Stimulated activated CD4-positive, alpha-beta T cell treated with anti-CD3 and anti-CD28 coated beads, TNF-alpha, amount 100 ng/mL, for 4 hours (primary cell): ENCODE results near the gene PTPRN2.
"Not testable (repeated sequence)": the region's sequence is repeated elsewhere in the genome, so short reads cannot be mapped to it uniquely, and the experiment has no call there.

Source experiments
- DNase-seq, 3 experiments: peaks; one replicate each; pipeline ENCODE4 v3.0.0-alpha.2; 2020; ENCODE audit warnings: low read depth in 3 of 3

PTPRN2 gene

DNA sequence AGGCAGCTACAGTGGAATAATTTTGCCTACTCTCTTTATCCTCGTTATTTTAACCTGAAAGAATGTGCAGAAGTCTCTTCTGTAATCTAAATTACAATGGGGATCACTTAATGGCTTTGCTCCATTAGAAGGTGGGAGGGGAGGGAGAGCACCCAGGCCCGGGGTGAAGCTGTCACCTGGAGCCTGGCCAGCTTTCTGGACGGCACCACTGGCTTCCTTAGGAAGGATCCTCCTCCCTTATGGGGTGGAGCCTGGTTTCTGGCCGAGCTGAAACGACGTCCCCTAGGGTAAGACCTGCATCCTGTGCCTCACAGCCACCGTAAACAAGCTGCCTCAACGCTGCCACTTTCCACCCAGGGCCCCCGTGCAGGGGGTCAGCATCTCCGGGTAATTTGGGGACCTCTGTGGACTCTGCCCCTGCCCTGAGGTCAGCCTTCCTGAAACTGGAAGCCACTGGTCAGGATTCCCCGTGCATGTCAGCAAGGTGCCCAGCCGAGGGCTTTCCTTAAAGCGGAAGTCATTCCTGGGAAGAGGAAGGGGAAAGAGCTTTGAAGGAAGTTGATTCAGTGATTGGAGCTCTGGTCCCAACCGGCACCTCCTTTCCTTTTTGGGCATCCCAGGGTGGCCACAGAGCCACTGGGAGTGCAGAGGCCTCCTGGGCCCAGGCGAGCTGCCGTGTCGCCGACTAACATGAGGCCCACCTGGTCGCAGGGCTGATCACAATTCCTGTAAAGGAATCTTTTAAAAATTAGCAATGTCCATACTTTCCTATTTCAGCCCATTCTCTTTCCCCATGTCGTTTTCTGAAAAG is 681.8 kb downstream of the PTPRN2 start:
- no peak for DNase-seq

DNA sequence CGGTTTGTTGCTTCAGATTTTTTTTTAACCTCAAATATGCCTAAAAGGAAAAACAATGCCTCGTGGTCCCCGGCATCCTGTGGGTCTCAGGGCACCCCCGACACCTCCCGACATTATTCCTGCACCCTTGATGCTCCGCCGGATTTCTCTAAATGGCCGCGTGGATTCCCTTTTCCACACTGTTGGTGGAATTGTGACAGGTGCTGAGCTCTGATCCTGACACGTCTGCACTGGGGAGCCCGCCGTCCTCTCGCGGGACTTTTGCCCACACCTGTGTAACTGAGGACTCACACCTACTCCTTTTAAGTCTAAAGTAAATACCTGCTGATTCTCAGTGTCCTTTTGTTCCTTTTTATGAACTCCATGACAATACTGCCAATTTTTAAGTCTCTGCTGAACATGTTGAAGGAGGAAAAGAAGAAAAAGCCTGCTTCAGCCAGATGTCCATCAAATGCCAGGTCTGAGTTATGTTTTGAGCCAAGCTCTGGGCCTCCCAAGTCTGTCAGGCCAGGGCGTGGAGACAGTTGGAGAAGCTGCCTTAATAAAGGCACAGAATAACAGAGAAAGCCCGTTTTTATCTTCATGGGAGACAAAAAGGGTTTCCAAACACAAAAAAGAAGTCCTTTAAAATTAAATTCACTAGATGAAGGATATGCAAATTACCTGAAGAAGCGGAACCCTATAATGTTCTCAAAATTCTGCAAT is 682.6 kb downstream of the PTPRN2 start:
- no peak for DNase-seq

DNA sequence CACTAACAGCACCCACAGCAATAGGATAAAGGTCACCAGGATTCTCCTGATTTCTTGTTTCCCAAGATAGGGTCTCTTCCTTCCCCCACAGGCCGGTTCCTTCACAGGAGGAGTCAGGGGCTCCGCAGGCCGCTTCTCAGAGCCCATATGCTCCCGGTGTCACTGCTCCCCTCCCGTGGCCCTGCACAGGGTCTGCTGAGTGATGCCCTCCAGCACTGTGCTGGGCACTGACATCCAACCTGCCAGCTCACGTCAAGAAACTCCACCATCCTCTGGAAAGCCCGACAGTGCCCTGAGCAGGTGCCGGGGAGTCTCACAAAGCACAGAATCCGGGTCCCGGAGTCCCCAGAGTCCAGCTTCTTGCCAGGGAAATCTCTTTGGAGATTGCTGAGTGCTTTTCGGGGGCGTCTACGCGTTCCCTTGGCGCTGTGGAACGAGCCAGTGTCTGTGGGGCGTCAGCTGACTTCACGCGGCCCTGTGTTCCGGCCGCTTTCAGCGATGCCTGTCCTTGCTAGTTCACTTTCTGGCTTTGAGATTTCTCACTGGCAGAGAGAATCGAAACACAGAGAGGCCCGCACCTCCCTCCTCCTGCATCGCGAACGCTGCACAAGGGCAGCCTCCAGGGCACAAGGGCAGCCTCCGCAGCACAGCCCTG is 683.3 kb downstream of the PTPRN2 start:
- no peak for DNase-seq

DNA sequence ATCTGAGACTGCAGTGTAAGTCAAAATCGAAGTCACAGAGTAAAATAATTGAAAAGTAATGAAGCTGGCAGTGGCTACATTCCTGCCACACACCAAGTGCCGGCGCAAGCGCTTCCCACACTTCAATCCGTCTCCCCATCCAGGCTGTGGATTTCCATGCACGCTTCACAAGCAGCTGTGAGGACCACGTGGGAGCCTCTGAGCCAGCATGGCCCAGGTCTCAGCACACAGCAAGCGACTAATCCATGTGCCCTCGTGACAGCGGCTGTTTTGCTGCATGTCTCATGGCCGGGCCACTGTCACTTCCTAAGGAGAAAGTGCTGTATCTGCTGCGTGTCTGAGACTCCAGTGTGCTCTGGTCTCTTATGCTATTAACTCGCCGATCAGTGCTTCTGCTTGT is 683.9 kb downstream of the PTPRN2 start:
- DNase-seq = no peak

DNA sequence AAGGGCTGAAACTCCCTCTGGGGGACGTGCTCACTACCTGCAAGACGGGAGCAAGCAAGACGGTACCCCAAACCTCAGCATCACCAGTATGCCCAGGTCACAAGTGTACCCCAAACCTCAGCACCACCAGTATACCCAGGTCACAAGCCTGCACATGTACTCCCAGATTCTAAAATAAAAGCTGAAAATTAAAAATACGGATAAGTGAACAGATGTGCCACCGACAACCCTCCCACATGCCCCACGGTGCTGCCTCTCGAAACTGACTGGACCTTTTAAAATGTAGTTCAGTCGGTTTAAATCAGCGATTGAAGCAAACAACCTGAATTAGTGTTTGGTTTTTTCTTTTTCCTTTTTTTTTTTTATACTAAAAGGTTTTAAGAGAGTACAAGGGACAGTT is 684.3 kb downstream of the PTPRN2 start:
- no peak for DNase-seq

DNA sequence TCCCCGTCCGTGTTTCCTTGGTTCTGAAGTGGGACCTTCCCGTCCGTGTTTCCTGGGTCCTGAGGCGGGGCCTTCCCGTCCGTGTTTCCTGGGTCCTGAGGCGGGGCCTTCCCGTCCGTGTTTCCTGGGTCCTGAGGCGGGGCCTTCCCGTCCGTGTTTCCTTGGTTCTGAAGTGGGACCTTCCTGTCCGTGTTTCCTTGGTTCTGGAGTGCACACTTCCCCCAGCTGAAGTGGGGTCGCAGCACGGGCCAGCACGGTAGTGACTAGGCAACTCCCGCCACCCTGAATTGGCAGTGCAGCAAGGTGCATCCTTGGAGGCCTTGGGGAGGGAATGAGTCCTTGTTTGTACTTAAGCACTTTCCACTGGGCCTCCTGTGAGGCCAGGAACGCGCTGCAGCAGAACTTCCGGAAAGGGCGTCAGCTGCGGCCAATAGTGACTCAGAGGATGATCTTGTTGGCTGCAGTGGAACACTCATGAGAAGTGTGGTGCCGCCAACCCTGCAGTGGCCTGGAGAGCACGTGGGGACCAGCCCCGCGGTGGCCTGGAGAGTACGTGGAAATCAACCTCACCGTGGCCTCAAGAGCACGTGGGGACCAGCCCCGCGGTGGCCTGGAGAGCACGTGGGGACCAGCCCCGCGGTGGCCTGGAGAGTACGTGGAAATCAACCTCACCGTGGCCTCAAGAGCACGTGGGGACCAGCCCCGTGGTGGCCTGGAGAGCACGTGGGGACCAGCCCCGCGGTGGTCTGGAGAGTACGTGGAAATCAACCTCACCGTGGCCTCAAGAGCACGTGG is 685.6 kb downstream of the PTPRN2 start:
- DNase-seq = not testable (repeated sequence)

DNA sequence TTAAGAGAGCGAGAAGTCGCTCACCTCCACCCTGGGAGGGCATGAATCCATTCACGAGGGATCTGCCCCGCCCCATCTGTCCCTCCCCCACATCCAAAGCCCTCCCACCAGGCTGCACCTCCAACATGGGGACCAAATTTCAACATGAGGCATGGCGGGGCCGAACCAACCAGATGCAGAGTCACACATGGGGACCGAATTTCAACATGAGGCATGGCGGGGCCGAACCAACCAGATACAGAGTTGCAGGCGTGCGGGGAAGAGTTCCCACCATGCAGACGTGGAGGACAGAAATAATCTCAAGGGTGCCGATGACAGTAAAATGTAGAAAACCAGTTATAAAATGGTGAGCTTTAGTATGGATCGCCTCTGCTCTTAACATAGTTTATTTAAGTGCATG is 686.5 kb downstream of the PTPRN2 start:
- no peak for DNase-seq

DNA sequence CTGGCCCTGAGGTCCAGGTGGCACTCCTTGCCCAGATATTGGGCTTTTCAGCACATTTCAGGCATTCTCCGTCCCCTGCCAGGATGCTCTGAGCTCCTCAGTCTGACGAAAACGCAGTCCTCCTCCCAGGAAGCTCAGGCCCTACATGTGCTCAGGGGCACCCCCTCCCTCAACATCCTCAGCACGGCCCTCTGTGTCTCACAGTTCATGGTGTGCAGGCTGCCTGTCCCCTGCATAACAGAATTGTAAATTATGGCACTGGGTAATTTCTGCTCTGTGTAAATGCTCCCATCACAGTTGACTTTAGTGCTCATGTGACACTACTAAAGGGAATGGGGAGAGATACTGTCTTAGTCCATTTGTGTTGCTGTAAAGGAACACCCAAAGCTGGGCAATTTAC is 687.1 kb downstream of the PTPRN2 start:
- no peak for DNase-seq

DNA sequence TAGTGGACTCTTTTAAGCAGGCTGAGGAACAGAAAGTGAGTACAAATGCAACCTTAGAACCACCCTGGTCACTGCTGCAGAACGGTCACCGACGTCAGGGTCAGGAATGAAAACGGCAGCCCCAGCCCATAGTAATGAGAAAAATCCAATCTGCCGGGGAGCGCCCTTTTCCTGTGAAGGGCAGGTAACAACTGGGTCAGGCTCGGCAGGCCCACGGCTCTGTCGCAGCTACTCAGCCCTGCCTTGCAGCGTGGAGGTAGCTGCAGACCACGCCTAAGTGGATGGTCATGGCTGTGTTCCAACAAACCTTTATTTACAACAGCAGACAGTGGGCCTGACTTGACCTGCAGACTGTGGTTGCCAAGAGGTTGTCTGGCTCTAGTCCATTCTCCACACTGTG is 687.6 kb downstream of the PTPRN2 start:
- DNase-seq = no peak

DNA sequence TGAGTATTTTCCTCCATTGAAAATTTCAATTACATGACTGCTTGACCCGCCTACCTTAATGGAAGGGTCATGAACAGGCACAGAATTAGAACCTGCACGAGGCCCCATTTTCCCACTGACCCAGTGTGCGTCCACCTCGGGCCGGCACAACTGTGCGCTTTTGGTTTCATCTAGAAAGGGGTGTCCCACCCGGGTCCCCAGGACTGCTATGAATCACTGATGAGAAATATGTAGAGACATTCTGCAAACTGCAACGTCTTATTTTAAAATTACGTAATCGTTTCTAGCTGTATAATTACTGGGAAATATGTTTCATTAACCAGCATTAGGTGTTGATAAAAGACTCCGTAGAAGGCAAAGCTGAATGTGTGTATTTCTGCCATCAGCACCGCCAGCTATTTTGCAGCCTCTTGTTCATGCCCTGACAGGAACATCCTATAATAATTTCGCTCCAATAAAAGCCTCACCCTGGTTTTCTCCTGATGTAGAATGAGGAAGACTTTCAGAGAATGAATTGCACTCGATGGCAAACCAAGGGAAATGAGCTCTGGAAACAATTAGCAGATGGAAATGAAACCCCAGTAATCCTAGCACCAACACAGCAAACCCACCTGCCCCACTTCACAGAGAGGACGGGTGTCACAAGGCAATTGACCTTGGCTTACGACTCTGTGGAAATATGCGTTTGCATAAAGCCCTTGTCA is 688.7 kb downstream of the PTPRN2 start:
- DNase-seq = no peak

DNA sequence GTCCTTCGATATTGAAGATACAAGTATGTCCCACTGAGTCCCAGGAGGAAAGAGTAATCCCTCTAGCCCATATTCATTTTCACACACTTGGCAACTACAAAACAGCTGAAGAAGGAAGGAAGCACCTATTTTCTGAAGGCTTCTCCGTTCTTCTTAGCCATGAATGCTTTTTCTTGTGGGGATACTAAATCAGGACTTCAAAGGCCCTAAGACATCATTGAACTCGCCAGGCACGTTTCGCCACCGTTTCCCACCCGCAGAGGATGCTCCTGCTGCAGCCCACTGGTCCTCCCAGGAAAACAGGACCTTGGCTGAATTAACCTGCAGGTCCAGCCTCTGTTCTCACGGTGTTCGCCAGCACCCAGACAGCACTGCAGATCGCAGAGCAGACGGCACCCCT is 689.4 kb downstream of the PTPRN2 start:
- DNase-seq = no peak

DNA sequence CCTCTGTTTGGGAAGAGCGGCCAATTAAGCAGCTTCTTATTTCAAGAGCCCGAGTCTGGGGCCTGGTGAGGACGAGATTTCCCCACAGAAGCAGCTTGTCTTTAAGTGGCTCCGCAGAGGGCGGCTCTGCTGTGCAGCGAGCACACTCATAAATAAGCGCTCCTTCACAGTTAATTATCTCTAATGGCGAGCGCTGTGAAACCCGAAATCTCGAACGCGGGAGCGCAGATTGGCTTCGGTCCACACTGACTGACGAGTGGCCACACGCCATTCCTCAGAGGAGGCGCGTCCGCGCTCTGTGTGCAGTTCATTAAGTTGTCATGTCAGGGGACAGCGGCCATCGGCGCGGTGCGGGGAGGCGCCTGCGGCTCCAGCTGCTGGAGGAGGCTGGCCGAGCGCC is 689.9 kb downstream of the PTPRN2 start:
- DNase-seq = no peak

DNA sequence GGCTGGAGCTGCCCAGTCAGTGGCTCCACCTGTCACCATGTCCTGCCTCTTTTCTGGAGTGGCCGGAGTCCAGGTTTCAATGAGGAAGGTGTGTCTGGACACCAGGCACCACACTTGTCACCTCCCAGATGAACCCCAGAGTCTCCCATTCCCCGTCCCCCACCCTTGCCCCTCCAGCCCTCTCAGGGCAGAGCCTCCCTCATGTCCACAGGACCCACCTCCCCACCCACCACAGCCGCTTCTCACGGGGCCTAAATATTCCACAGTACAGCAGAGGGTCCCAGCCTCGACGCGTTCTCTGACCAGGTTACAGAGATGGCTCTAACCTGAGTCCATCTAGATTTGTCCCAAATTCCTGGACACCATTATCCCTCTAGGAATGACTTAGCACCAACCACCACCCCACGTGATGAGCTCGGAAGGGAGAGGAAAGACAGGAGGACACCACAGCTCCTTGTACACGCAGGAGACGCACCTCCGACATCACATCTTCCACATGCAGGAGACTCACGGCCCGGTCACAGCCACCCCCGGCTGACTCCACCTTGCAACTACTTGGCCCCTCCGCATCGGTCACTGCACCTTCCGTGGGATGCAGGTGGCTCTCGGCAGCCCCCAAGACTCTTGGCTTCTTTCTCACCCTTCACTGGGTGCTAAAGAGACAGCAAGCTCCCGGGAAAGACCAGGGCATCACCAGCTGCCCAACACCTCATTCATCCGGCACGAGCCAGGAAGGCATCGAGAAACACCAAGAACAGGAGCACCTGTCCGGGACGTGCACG is 690.7 kb downstream of the PTPRN2 start:
- DNase-seq = no peak

DNA sequence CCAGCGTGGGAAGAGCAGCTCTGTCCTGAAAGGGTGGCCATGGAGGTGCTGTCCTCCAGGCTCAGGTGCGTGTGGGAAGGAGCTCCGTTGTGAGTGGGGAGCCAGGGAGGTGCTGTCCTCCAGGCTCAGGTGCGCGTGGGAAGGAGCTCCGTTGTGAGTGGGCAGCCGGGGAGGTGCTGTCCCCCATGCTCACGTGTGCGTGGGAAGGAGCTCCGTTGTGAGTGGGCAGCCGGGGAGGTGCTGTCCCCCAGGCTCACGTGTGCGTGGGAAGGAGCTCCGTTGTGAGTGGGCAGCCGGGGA is 691.3 kb downstream of the PTPRN2 start:
- not testable (repeated sequence) for DNase-seq

DNA sequence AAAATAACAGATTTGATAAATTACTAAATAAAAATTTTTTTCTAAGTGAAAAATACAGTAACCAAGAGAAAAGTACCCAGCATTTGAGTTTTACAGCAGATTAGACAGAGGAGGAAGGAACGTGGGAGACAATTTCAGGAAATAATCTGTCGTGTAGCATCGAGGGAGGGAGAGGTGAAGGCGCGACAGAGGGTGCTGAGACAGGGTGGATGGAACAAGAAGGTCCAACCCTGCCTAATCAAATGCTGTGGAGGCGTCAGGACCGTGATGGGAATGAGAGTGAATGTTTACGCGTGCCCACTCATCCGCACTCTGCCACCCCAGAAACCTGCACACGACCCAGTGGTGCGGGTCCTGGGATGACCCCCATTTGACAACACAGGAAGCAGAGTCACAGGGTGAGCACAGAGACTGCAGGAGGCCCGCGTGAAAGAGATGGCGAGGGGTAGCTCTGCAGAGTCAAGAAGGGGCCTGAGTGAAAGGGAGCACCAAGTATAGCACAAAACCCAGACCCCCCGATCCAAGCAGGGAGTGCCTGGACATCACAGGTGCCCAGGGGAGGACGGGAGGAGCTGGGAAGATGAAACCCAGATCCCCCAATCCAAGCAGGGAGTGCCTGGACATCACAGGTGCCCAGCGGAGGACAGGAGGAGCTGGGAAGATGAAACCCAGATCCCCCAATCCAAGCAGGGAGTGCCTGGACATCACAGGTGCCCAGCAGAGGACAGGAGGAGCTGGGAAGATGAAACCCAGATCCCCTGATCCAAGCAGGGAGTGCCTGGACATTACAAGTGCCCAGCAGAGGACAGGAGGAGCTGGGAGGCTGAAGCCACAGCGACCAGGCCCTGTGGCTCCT is 691.9 kb downstream of the PTPRN2 start:
- no peak for DNase-seq

DNA sequence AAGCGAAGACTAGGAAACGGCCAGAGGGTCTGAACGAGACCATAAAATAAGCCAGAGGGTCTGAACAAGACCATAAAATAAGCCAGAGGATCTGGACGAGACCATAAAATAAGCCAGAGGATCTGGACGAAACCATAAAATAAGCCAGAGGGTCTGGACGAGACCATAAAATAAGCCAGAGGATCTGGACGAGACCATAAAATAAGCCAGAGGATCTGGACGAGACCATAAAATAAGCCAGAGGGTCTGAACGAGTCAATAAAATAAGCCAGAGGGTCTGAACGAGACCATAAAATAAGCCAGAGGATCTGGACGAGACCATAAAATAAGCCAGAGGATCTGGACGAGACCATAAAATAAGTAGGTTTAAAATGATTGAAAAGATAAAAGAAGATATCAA is 692.5 kb downstream of the PTPRN2 start:
- DNase-seq = not testable (repeated sequence)

DNA sequence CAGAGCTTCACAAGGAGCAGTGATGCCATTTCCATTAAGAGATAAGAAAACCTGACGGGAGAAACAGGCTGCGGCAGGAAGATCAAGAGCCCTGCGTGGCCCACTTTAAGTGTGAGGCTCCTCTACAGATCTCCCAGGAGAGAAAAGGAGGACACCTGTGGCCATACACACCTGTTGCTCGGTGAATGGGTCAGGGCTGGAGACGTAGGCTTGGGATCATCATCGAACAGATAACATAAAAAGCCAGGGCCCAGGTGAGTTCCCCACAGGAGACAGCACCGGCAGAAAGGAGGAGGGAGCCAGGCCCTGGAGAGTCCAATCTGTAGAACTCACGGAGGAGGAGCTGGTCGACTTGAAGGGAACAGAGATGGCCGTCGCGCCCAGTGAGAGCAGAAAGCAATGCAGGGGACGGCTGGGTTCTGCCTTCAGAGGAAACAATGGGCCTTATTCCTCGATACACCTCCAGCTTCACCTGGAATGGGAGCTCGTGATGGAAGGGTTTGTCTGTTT is 694.0 kb downstream of the PTPRN2 start:
- no peak for DNase-seq

DNA sequence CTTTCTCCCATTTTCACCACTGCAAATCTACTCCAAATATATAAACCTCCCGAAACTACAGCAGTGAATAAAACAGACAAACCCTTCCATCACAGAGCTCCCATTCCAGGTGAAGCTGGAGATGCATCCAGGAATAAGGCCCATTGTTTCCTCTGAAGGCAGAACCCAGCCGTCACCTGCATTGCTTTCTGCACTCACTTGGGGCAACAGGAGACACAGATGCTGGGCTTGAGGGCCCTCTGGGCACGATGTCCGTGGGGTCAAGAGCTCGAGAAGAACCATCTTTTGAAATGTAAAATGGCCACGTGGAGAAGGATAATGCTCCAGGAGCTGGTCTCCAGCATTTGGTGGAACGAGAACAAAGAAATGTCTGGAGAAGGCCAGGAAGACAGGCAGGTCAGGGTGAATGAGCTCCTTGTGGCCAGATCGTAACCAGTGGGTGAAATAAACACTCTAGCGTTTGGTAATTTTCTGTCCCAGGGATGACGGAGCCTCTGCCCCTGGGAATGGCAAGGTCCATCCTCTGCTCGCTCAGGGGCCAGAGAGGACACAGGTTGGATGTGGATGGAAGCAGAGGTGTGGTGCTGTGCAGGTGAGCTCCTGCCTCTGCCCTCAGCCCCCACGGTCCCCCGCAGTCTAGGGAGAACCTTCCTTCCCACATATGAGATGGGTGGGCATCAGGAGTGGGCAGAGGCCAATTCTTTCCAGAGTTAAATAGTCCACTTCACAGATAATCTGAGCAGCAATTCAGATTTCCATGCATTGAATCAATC is 694.7 kb downstream of the PTPRN2 start:
- no peak for DNase-seq

DNA sequence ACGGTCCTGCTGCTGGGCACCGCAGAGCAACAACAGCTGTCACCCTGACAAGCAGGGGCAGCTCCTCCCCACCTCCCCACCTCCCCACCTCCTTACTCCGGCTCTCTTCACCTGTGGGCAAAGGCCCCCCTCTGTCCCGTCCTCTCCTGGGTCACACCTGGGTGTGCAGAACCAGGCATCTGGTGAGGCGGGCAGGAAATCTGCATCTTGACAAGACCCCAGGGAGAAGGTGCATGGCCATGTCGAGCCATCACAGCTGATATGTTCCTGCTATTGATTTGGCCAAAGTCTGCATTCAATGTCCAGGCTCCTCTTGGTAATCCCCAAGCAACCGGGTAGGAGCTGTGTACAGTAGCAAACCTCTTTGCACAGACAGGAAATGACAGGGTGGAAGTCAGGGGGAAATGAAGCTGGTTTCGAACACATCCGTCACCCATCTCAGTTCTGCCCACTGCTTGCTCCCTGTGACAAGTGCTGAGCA is 696.7 kb downstream of the PTPRN2 start:
- no peak for DNase-seq
